ENCODE data around the gene EXOC3.
"Not testable (repeated sequence)": the region's sequence is repeated elsewhere in the genome, so short reads cannot be mapped to it uniquely, and the experiment has no call there.

The EXOC3 gene

DNA sequence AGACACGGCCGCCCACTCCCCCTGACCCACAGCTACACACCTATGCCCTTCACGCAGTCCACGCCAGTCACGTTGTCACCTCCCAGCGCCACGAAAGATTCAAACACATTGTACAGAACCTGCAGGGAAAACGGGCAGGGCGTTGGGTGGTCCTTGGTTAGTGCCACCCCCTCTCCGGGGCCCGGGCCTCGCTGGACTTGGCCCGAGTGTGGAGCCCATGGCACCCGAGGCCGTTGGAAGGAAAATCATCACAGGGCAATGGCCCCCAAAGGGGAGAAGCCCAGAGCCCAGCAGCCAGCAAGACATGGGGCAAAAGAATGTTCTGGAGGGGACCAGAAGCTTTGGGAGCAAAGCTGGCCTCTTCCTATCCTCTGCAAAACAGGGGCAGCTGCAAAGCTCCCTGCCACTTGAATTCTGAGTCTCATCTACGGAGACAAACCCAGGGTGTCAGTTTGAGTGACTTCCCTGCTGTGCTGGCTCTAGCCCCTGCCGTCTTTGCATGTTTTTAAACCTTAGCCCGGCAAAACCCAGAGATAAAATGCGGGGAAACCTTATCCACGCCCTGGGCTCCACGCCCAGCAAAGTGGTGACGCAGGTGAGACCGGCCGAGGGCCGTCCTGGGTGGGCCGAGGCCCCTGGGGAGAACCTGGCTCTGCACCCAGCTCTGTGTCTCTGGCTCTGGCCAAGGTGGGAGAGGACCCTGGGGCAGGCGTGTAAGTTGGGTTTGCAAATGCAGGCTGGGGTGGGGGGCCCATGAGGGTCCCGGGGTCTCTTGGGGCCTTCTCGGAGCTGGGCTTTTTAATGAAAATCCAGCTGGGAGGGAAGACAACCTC, 42.4 kb downstream of the EXOC3 start:
- no peak for DNase-seq (ENCODE audit: low read depth in 2 of 2)

DNA sequence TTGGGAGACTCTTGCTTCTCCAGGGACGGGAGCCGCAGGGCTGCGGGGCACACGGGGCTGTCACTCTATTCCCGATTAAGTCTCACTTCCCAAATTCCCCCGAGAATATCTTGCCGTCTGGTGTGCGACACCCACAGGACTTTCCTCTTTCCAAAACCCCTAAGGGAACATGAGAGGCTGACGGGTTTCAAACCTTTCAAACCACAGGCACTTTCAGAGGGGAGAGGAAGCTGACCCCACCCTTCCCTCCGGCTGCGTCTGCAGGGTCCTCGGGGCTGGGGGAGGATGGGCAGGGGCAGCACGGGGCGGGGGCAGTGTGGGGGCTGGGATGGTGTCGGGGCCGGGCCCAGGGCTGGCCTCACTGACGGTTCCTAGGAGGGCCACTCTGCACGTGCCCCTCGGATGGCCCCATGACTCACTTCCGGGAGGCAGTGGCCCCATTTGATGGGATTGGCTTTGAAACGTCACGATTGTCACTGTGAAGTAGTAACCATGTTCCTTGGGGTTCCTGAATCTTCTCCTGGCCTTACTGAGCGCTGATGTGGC, 43.0 kb downstream of the EXOC3 start:
- DNase-seq (ENCODE audit: low read depth in 2 of 2): no peak

DNA sequence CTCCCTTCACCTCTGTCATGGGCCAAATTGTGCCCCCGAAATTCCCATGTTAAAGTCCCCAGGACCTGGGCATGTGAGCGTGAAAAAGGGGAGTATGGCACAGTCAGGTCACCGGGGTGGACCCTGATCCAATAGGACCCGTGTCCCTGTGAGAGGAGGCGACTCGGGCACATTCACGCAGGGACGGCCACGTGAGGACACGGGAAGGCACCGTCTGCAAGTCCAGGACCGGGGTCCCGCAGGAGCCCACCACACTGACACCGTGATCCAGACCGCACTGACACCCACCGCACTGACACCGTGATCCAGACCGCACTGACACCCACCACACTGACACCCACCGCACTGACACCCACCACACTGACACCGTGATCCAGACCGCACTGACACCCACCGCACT, 43.6 kb downstream of the EXOC3 start:
- not testable (repeated sequence) for DNase-seq (ENCODE audit: low read depth in 2 of 2)

DNA sequence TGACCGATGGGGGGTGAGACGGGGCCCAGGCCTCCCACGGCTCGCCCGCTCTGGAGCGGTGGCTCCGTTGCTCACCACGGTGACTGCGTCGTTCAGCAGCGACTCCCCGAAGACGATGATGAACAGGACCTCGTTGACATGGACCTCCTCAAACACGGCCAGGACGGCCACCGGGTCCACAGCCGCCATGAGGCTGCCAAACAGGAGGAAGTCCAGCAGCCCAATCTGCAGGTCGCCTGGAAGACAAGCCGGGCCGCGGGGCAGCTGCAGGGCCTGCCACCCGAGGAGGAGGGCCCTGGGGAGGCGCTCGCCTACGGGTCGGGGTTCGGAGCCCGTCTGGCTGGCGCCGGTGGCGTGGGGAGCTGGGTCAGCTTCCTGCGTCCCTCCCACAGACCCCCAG, 45.3 kb downstream of the EXOC3 start:
- no peak for DNase-seq (ENCODE audit: low read depth in 2 of 2)

DNA sequence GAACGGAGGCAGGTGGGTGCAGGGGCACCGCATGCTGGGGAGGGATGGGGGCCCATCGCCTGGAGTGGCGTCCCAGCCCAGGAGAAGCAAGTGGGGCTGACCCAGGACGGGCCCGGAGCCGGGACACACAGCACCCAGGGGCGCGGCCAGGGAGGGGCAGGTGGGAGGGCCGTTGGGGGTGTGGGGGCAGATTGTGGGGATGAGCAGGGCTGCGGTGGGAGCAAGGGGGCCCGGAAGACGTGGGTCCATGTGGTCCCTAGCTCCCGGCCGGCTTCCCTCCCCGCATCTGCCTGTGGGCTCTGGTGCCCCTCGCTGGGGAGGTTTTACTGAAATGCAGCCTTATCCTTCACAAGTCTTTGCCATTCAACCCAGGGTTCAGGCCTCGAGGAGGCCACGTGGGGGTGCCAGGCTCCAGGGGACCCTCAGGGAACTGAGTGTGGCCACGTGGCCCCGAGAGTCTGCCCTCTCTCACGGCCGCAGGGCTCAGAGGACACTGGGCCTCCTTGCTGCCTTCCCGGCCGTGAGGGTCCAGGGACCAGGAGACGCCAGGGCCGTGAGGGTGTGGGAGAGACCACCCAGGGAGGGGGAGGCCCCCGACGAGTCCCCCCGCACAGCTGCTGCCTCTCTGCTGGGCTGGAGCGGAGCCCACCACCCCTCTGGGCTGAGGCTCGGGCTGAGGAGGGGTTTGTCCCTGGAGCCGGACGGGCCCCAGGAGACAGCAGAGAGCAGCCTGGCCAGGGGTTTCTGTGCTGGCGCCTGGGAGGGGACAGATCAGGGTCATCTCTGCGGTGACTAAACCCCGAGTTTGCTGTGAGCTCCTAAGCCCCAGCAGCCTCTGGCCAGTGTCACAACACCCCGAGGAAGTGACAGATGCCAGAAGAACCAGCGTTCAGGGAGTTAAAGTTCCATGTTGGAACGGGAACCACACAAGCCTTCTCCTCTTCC, 46.0 kb downstream of the EXOC3 start:
- DNase-seq (ENCODE audit: low read depth in 2 of 2): no peak

DNA sequence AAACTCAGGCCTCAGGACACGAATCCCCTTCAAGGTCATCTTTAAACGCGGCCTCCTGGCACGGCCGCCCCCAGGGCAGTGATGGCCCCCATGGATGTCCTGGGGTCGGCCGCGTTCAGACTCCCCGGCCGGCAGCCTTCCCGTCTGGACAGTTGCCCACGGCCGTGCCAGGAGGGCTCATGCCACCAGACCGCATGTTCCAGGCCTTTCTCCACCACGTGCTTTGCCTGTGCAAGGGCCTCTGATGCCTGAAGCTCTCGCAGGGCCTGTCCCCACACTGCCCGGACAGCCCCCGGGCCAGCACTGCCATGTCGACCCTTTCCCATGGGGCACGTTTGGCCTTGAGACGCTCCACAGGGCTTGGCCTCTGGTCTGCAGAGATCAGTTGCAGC, 46.7 kb downstream of the EXOC3 start:
- no peak for DNase-seq (ENCODE audit: low read depth in 2 of 2)

DNA sequence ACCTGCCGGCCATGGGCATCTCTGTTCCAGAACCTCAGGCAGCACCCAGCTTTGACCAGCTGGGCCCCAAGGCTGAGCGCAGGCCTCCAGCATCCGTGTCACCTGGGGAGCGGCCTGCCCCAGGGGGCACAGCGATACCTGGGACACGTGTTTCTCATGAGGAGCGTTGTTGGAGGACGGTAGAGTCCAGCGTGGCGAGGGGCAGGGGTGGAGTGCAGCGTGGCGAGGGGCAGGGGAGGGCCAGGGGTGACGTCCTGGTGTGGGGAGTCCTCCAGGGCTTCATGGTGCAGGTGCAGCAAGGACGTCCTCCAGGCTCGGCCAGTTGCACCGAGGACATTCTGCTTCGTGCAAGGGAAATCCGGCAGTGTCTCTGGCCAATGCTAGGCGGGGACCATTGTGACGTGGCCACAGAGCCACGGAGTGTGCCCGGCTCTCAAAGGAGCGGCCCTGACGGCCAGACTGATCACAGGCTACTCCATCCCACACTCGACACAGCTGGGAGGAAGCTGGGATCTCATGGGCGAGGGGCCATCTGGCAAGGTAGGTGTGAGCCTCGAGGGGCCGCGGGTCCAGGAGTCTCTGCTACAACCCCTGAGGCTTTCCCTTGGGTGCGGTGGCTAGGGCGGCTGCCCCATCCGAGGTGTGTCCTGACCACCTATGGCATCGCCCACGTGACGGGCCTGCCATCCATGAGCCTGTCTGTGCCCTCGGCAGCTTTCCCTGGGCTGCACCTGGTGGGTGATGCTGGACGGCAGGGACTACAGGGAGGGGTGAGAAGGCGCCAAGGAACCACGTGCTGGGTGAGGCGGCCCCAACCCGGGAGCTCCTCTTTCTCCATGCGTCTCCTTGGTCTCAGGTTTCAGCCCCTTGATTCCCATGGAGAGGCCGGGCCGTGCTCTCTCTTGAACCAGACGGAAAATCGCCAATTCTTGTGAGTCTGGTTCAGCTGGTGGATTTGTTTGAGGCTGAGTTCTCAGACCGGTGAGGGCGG, 47.4 kb downstream of the EXOC3 start:
- no peak for DNase-seq (ENCODE audit: low read depth in 2 of 2)

DNA sequence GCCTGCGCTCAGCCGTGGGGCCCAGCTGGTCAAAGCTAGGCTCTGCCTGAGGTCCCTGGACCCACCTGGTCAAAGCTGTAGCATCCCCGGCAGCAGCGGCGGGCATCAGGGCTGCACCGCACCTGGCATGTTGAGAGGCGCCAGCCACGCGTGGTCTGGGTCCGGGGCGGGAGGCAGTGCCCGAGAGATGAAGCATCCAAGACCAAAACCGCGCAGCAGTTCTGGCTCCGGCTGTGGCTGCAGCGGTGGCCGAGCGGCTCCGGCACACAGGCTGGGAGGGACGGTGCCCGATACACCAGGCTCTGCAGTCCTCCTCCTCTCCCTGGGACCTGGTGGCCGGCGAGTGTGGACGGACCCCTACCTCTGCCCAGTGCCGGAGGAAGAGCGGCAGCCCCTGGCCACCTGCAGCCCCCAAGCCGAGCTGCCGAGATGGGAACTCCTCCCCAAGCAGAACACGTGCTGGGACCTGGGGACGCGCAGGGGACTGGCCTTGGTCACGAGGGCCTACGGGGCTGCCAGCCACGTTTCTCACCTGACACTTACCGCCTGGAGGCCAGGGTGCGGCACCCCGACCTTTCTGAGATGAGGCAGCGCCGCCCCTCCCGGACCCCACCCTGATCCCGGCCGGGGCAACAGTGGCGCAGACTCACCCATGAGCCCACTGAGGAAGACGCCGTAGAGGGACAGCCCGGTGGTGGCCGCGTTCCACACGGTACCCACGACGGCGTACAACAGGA, 48.3 kb downstream of the EXOC3 start:
- no peak for DNase-seq (ENCODE audit: low read depth in 2 of 2)

DNA sequence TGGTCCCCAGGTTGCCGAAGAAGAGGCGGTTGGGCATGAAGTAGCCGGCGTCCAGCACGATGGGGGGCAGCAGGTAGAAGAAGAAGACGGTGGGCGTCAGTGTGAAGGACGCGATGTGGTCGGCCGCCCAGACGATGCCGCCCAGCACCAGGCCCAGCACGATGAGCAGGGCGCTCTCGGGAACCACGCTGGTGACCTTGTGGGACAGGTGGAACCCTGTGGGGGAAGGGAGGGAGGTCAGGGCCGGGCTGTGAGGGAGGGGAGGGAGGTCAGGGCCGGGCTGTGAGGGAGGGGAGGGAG, 48.8 kb downstream of the EXOC3 start:
- DNase-seq (ENCODE audit: low read depth in 2 of 2): no peak

DNA sequence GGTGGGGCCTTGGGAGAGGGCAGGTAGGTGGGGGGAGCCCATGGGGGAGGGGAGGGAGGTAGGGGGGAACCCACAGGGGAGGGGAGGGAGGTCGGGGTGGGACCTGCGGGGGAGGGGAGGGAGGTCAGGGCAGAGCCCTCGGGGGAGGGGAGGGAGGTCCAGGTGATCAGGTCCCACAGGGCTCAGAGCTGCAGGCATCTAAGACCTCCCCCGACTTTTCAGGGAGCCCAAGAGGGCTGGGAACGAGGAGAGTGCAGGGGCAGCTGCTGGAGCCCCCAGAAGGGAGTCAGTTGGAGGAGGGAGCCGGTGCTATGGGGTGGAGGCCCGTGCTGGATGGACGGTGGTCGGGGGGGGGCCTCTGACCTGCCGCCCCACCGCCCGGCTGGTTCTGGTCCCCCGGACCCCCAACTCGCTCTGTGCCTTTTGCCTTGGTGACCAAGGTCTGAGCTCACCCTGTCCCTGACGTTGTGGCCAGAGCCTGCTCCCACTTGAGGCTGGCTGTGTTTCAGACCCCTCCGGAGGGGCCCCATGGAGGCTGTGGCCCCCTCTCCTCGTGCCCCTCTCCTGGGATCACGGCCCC, 49.4 kb downstream of the EXOC3 start:
- DNase-seq (ENCODE audit: low read depth in 2 of 2): no peak

DNA sequence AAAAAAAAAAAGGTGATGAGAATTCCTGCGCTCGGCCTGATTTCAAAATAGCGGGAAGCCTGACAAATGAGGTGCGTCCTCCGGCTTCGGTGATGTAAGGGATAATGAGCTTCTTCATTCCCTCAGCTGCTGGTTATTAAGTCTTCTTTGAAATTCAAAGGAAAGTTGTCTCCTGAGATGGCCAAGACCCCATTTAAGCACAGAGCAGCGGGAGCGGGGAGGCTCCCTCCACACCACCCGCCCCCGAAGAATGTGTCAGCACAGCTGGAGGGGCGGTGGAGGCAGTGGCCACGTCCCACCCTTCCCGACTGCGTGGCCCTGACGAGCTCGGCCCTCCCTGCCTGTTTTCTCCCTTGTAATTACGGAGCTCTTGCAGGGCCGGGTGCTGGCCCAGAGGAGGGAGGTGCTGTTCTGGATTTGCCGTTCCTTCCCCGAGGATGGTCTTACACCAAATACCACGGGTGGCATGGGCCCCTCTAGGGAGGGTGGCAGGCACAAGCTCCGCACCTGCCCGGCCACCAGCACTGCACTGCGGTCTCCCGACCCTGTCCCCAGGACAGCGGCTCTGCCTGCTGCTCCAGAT, 50.2 kb downstream of the EXOC3 start:
- no peak for DNase-seq (ENCODE audit: low read depth in 2 of 2)

DNA sequence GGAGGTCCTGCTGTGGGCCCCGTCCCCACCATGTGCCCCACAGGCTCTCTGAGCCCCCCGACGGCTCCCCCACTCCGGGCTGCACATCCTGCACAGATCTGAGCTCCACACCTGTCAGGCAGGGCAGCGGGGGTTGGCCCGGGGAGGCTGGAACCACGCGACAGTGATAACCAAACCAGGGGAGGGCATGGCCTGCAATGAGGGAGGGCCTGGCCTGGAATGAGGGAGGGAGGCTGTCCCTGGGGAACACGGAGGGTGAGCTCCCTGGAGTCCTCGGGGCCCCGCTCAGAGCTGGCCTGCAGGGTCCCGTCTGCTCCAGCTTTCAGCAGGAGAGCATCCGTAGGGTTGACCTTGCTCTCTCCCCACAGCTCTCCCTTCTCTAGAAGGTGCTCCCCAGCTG, 50.8 kb downstream of the EXOC3 start:
- no peak for DNase-seq (ENCODE audit: low read depth in 2 of 2)

DNA sequence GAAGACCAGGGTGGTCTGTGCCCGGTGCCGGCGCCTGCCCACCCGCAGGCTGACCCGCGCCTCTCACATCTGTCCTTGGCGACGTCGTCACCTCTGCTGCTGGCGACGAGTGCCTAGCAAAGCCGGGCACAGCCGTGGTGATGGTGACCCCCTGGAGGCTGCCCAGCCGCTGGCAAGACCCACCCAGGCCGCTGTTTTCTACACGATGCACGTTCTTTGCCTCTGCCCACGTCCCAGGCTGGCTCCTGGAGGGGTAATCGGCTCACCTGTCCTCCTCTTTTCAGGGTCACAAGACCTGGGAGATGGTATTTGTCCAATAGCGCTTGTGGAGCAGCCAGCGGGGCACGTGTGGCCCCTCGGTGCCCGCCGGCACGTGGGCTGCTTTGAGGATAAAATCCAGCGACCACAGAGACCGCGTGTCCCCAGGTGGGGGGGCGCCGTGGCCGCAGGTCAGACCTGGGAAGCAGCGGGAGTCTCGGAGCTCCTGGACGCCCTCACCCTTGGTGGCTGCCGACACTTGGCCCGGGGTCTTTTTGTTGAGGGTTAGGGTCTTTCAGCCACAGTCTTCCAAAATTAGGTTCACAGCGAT, 51.8 kb downstream of the EXOC3 start:
- no peak for DNase-seq (ENCODE audit: low read depth in 2 of 2)

DNA sequence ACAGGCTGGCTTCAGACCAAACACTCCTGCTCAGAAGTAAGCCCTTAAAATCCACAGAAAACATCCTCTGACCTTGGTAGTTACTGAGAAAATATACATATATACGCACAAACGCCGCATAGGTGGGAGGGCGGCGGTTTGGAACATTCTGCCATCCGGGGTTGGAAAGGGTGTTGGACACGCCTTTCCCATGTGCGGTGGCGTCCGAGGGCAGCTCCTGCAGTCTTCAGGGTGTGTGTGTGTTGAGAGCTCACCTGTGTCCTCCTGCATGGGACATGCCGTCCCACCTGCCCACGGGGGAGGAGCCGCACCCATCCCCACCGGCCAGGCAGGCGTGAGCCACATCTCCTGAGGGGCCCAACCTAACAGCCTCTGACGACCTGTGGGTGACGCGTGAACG, 53.1 kb downstream of the EXOC3 start:
- DNase-seq (ENCODE audit: low read depth in 2 of 2): no peak

DNA sequence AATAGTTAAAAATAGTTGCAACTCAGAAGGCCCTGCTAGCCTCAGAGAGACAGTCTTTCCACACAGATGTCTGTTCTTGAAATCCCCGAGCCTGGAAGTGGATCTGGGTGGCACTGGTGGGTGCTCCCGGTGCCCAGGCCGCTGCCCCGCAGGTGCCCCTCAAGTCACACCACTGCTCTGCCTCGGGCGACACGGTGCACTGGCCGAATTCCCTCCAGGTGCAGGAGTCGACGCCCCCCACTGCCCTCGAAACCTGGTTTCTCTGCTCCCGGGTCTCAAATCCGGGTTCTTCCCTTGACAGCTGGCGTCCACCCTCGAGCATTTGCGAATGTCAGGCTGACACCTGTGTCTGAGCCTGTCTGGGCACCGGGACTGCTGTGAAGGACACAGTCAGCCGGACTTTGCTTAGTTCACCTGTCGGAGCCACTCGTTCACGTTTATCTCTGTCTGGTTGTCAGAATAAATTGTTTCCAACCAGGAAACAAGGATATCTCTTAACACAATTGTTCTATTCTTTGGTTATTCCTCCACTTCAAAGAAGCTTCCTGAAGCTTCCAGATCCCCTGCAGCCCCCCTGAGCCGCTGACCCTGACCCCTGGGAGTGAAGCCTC, 54.2 kb downstream of the EXOC3 start:
- no peak for DNase-seq (ENCODE audit: low read depth in 2 of 2)

DNA sequence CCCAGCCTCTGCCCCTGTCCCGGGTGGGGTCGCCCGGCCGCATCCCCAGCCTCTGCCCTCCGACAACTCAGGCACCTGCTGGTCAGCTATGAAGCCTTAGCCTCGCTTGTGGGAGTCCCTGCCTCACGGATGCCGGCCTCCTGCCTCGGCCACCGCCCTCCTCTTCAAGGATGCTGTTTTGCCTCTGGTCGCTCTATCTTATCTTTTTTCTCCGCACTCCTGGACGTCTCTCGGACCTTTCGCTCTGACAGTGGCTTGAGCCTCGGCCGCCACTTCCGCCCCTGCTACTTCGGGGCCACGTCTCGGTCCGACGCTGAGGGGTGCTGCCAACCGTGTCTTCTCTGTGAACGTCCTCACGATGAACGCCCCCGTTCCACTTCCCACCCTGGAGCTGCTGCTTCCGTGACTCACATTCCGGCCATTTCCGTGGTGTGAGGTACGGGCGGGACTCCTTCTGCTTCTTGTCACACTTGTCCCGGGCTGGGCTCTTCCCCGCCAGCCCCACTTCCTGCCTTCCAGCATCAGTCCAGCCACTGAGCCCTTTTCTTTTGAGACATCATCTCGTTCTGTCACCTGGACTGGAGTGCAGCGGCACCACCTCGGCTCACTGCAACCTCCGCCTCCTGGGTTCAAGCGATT, 55.0 kb downstream of the EXOC3 start:
- DNase-seq (ENCODE audit: low read depth in 2 of 2): no peak

DNA sequence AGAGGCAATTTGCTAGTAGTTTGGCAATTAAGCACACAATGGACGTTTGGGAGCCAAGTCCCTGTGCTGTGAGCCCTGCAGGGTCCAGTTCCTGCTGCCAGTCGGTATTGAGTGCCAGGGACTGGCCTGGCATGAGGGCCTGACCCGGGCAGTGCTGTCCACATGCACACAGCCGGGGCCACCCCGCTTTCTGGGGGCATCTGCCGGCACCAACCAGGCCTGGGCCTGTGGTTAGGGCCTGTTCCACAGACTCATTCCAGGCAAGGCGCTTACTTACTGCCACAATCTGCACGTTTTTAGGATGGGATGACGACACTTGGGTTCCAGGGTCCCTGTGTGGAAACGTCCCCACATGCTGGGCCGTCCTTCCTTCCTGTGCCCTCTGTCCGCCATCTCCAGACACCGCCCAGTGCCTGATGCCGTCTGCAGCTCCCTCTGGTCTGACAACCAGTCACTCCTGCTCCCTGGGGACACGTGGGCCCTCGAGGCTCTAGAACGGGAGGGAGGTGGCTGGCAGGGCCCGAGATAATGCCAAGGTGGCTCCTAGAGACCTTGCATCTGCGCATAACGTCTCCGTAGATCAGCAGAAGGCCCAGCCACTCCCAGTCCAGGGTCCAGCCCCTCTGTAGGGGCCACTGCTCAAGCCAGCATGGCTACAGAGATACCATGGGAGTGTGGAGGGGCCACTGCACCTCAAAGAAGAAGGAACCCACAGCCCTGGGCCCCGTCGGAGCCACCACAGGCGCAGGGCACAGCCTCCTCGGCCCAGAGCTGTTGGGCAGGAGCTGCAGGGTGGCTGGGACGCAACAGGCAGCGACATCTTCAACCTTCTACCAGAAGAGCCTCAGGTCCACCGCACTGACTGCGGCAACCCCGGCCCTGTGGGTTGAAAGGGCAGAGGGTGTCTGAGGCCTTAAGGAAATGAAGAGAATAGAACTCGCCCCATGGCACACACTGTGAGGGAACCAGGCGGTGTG, 56.5 kb downstream of the EXOC3 start:
- DNase-seq (ENCODE audit: low read depth in 2 of 2): no peak

DNA sequence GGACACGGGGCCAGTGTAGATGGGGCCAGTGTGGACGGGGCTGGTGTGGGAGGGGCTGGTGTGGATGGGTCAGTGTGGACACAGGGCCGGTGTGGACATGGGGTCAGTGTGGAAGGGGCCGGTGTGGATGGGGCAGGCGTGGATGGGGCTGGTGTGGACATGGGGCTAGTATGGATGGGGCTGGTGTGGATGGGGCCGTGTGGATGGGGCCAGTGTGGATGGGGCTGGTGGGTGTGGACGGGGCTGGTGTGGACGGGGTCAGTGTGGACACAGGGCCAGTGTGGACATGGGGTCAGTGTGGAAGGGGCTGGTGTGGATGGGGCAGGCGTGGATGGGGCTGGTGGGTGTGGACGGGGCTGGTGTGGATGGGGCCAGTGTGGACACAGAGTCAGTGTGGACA, 57.5 kb downstream of the EXOC3 start:
- DNase-seq (ENCODE audit: low read depth in 2 of 2): no peak
